K562 (cell line): ENCODE measurements around the gene EEFSEC. TPM values are rescaled to one million over a fixed set of nuclear protein-coding genes. Genes with fewer than 3 reads are reported as not detected.

ENCODE experiments used
- ATAC-seq: fragments of 200-7000 bp; cut with Tn5 transposase; 3 replicates; pipeline ENCODE4 v1.9.1; 2020; ENCODE audit warnings: moderate library complexity
- BruUV-seq: library from RNA; stranded (reverse); fragments of 400-500 nt; replicated peaks from 2 replicates; lab custom pipeline; 2021; lab: Mats Ljungman, UMichigan
- CTCF ChIA-PET: fragments of 300-600 bp; formaldehyde crosslinking; extraction: SDS; loops from one replicate; lab custom pipeline; 2021; ENCODE audit warnings: low intra/inter-chr PET ratio; lab: Yijun Ruan, JAX
- POLR2A ChIA-PET: fragments of 300-600, 350-650 bp; sonication (Branson Sonifier 250); formaldehyde crosslinking; extraction: SDS; loops from one replicate; lab custom pipeline; 2021; ENCODE audit warnings: antibody characterized with exemption, inconsistent platforms; lab: Yijun Ruan, JAX
- DNase-seq, 4 experiments: peaks; one replicate each; pipeline versions ENCODE4 v3.0.0 to v3.0.0-alpha.2; 2011 to 2018; ENCODE audit warnings: low spot score in 3 of 4, mixed read lengths in 3 of 4; ENCODE audit errors: extremely low read depth in 1 of 4
- FAIRE-seq: peaks from 2 replicates; lab custom pipeline; 2011; peaks lifted over from hg19 to GRCh38; lab: Jason Lieb, UNC
- H2AFZ ChIP-seq: 2 replicates; pipeline ENCODE4 v1.6.0; 2011; ENCODE audit warnings: low read depth, low read length, control low read depth, inconsistent platforms
- H3K27ac ChIP-seq: fragments of 200-600 bp; 3 replicates; pipeline ENCODE4 v1.8.0; 2011; ENCODE audit warnings: low read depth, mild to moderate bottlenecking, control low read depth, inconsistent platforms, low read length, moderate library complexity, mixed read lengths; ENCODE audit errors: extremely low read depth
- H3K27me3 ChIP-seq, 2 experiments: fragments of 300-600 bp in 1 of 2; 2 replicates in 1 of 2; 3 replicates in 1 of 2; pipeline versions ENCODE4 v1.6.0 to v1.8.0; 2011; ENCODE audit warnings: inconsistent platforms in 2 of 2, low read length in 2 of 2, mild to moderate bottlenecking in 1 of 2, mixed read lengths in 1 of 2, moderate library complexity in 1 of 2; ENCODE audit not compliant: control insufficient read depth in 2 of 2, insufficient read depth in 2 of 2
- H3K36me3 ChIP-seq: fragments of 300-600 bp; 3 replicates; pipeline ENCODE4 v1.8.0; 2011; ENCODE audit warnings: mild to moderate bottlenecking, low read length, inconsistent platforms; ENCODE audit not compliant: control insufficient read depth, insufficient read depth
- H3K4me1 ChIP-seq, 2 experiments: fragments of 200-600 bp in 1 of 2; replicated peaks in 1 of 2; 2 replicates in 1 of 2; 3 replicates in 1 of 2; pipeline versions ENCODE4 v1.5.1 to v1.8.0; 2011; ENCODE audit warnings: inconsistent platforms in 2 of 2, low read length in 2 of 2, mild to moderate bottlenecking in 1 of 2, mixed read lengths in 1 of 2, moderate library complexity in 1 of 2; ENCODE audit not compliant: control insufficient read depth in 2 of 2, insufficient read depth in 2 of 2
- H3K4me2 ChIP-seq: 2 replicates; pipeline ENCODE4 v1.6.1; 2011; ENCODE audit warnings: low read length, control low read depth, inconsistent platforms, mixed read lengths; ENCODE audit not compliant: insufficient read depth
- H3K4me3 ChIP-seq: fragments of 200-600 bp; sonication (generic), shearing (Covaris generic); 2 replicates; pipeline ENCODE4 v1.5.1; 2016; ENCODE audit warnings: control low read depth, inconsistent platforms
- H3K79me2 ChIP-seq: fragments of 200-600 bp; 3 replicates; pipeline ENCODE4 v1.8.0; 2011; ENCODE audit warnings: low read length, inconsistent platforms; ENCODE audit not compliant: control insufficient read depth, insufficient read depth
- H3K9ac ChIP-seq, 2 experiments: 2 replicates each; pipeline versions ENCODE4 v1.6.0 to v1.6.1; 2011; ENCODE audit warnings: low read depth in 2 of 2, low read length in 2 of 2, control low read depth in 1 of 2, inconsistent platforms in 1 of 2, mild to moderate bottlenecking in 1 of 2, mixed read lengths in 1 of 2; ENCODE audit not compliant: insufficient read depth in 1 of 2
- H3K9me1 ChIP-seq: one replicate; pipeline ENCODE4 v1.6.0; 2011; ENCODE audit warnings: inconsistent platforms, mild to moderate bottlenecking, low read length, moderate library complexity; ENCODE audit not compliant: control insufficient read depth, insufficient read depth
- H3K9me3 ChIP-seq: replicated peaks from 2 replicates; pipeline ENCODE4 v1.5.1; 2011; ENCODE audit warnings: low read depth, low read length, inconsistent platforms; ENCODE audit not compliant: control insufficient read depth, insufficient read depth
- H4K20me1 ChIP-seq: replicated peaks from 2 replicates; pipeline ENCODE4 v1.6.1; 2011; ENCODE audit warnings: low read length, inconsistent platforms, mixed read lengths; ENCODE audit not compliant: control insufficient read depth, insufficient read depth
- ATF1 ChIP-seq, 2 experiments: fragments of 450-650 bp in 1 of 2; IDR thresholded peaks; 2 replicates each; pipeline ENCODE4 v1.6.1; 2016; ENCODE audit warnings: missing compliant biosample characterization in 1 of 2, missing genetic modification characterization in 1 of 2
- HDAC8 ChIP-seq: fragments of 450-650 bp; IDR thresholded peaks from 2 replicates; pipeline ENCODE4 v1.6.1; 2016; ENCODE audit warnings: mild to moderate bottlenecking, missing genetic modification characterization, moderate library complexity, missing compliant biosample characterization
- HNRNPLL ChIP-seq: fragments of 200-400 bp; formaldehyde crosslinking; IDR thresholded peaks from 2 replicates; pipeline ENCODE4 v1.6.1; 2017; ENCODE audit warnings: low read length, low read depth, mild to moderate bottlenecking; ENCODE audit not compliant: poor library complexity, severe bottlenecking
- NFIC ChIP-seq: fragments of 450-650 bp; IDR thresholded peaks from 2 replicates; pipeline ENCODE4 v1.6.1; 2017; ENCODE audit warnings: mild to moderate bottlenecking, inconsistent platforms
- RCOR1 ChIP-seq, 2 experiments: IDR thresholded peaks; 2 replicates each; pipeline ENCODE4 v1.6.1; 2012; ENCODE audit warnings: low read depth in 2 of 2, low read length in 2 of 2, borderline replicate concordance in 1 of 2, improper control_type of control experiment in 1 of 2
- ZNF766 ChIP-seq: fragments of 200-800 bp; sonication (Bioruptor generic); conservative IDR thresholded peaks from 2 replicates; pipeline ENCODE4 v1.6.1; 2016; ENCODE audit warnings: missing genetic modification characterization, missing compliant biosample characterization
- WGBS: fragments of 100-300 bp; shearing (Covaris generic); methylation state at CpG from one replicate; pipeline ENCODE4 v1.1.6; 2016; ENCODE audit warnings: low coverage, mixed read lengths; ENCODE audit not compliant: insufficient coverage; ENCODE audit errors: missing lambda C conversion rate; 5-methylcytosine and 5-hydroxymethylcytosine counted together
- in situ Hi-C: fragments of 300-500 bp; cut with MboI; formaldehyde crosslinking; loops from 4 replicates; pipeline ENCODE4 v1.15.0; 2018; ENCODE audit warnings: inconsistent platforms, mixed read lengths
- intact Hi-C: fragments of 100-400 bp; cut with micrococcal nuclease; formaldehyde crosslinking; loops from 2 replicates; pipeline ENCODE4 v1.14.2; 2022
- polyA plus RNA-seq, 8 experiments: library from polyadenylated mRNA; depleted of rRNA in 4 of 8; stranded (reverse) in 5 of 8; unstranded in 3 of 8; fragments of >200 nt; fragmentation: Nextera tagmentation in 2 of 8; fragmentation: Illumina TruSeq in 1 of 8; extraction: Ambion mirVana in 2 of 8; extraction: Trizol in 1 of 8; gene quantifications; 2 replicates each; pipeline versions ENCODE4 v1.2.1 to v1.2.3, GENCODE V29; 2011 to 2014; ENCODE audit warnings: inconsistent platforms in 1 of 8, missing spikeins in 1 of 8
- total RNA-seq, 7 experiments: library from RNA; depleted of rRNA in 6 of 7; stranded (reverse); fragments of >200 nt in 6 of 7; fragmentation: Illumina TruSeq in 2 of 7; extraction: Trizol in 2 of 7; gene quantifications; 2 replicates each; pipeline versions ENCODE4 v1.2.1 to v1.2.3, GENCODE V29; 2011 to 2021; ENCODE audit warnings: low replicate concordance in 1 of 7
- TF ChIP-seq, protein P1 (sequence below): fragments of 250-450 bp; sonication (Bioruptor Pico); IDR thresholded peaks from 2 replicates; pipeline ENCODE4 v1.9.0; 2021; ENCODE audit warnings: mild to moderate bottlenecking, inconsistent platforms

The EEFSEC gene
- total and polyA plus RNA-seq, 9 of the 15 experiments (the other 6 are each of a cell fraction or from before 2014, with no cell fraction given): 0.35 to 11.8 (median 7.7) TPM

DNA sequence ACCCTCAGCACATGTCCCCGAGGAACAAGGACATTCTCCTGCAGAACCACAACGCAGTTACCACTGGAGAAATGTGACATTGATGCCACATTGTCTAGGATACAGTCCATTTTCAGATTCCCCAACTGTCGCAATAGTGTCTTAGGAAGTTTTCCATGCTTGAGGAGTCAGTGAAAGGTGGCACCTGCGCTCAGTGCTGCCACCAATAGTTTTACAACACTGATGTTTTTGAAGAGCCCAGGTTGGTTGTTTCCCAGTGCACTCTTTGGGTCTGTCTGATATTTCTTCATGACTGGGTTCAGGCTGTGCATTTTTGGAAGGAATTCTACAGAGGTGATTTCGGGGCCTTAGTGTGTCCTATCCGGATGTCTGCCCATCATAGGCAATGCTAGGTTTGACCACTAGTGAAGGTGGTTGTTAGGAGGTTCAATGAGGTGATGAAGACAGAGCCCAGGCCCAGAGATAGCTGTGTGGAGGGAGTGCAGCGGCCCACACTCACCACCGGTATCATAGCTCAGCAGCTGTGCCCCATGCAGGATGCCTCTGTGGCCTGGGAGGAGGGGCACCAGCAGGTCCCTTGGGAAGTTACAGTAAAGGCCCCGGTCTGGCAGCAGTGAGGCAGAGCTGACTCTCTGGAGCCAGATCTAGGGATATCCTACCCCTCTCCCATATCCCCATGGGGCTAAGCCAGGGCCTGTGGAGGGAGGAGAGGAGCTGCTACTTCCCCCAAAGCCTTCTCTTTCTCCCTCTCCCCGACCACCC, 216.8 kb downstream of the EEFSEC start:
- Histone ChIP-seq H3K9ac (peak overlapping the region in 1 of 2 experiments; percentile 48; a peak in 1 of 4 replicates), H3K4me2 (no peak overlapping the region), H3K9me3 (no peaks in the 10 kb centered on the region), H3K9me1 (no peaks in the 10 kb centered on the region), H3K79me2 (no peaks in the 10 kb centered on the region), H2AFZ (no peak overlapping the region)
- in situ Hi-C loops: no loop called here
- TF ChIP-seq NFIC (no peak), HNRNPLL (no peak), ZNF766 (CRISPR knock-in tag) (no peak), HDAC8 (tag) (no peak), ATF1 (CRISPR knock-in tag; IDR thresholded peaks at IDR 0.05) (no peak), ATF1 (tag; IDR thresholded peaks at IDR 0.05) (no peak), RCOR1 (IDR thresholded peaks at IDR 0.05; ENCODE audit: borderline replicate concordance in 1 of 2, low read depth in 2 of 2, low read length in 2 of 2) (no peak)
- TF ChIP-seq, protein P1, sequence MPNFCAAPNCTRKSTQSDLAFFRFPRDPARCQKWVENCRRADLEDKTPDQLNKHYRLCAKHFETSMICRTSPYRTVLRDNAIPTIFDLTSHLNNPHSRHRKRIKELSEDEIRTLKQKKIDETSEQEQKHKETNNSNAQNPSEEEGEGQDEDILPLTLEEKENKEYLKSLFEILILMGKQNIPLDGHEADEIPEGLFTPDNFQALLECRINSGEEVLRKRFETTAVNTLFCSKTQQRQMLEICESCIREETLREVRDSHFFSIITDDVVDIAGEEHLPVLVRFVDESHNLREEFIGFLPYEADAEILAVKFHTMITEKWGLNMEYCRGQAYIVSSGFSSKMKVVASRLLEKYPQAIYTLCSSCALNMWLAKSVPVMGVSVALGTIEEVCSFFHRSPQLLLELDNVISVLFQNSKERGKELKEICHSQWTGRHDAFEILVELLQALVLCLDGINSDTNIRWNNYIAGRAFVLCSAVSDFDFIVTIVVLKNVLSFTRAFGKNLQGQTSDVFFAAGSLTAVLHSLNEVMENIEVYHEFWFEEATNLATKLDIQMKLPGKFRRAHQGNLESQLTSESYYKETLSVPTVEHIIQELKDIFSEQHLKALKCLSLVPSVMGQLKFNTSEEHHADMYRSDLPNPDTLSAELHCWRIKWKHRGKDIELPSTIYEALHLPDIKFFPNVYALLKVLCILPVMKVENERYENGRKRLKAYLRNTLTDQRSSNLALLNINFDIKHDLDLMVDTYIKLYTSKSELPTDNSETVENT (CRISPR knock-in tag): no peak
- TF ChIP-seq, all 486 proteins: peak for 0
- Histone ChIP-seq H3K4me3 (no peak overlapping the region), H4K20me1 (no peaks in the 10 kb centered on the region), H3K27ac (no peak overlapping the region), H3K4me1 (peaks cover 0 to 5% of the 10 kb centered on the region in 2 experiments; a peak in 1 of 5 replicates), H3K36me3 (no peaks in the 10 kb centered on the region), H3K27me3 (no peaks in the 10 kb centered on the region)
- BruUV-seq: no TSS peak
- intact Hi-C loops: no loop called here
- DNase-seq (peak in 1 of 4 experiments; percentile 13), ATAC-seq (peak; percentile 43; the same call in 1 of the 3 replicates), FAIRE-seq (peak; percentile 29)
- ChIA-PET POLR2A (no interaction called here), CTCF (no interaction called here)
- WGBS: 62% methylated on average over 8 of the region's 10 CpGs
